Measurements from ENCODE around the gene ZNF420.

DNA sequence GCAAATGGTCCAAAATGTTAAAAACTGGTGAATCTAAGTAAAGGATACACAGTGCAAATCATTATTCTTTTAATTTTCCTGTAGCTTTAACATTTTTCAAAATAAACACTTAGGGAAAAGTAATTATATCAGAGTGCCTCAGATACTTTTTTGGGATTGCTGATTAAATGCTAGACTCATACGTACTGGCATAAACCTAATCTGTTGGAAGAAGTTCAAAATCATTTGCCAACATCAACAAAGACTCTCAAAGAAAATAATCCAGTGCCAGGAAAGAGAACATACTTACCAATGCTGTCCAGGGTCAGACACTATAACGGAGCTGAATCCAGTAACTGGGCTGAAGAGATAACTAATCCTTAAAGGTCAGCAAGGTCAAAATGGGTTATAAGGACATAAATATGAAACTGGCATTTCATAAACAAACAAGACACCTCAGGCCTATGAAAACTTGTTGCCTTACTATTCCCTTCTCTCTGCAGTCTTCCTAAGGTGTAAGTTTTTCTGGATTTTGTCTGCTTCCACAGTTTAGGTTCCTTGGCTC, 3.3 kb upstream of the ZNF420 start:
- no peak for TF ChIP-seq POLR2AphosphoS5 (IDR thresholded peaks at IDR 0.05; ENCODE audit: low read depth, low read length)
- TF ChIP-seq, protein P1, sequence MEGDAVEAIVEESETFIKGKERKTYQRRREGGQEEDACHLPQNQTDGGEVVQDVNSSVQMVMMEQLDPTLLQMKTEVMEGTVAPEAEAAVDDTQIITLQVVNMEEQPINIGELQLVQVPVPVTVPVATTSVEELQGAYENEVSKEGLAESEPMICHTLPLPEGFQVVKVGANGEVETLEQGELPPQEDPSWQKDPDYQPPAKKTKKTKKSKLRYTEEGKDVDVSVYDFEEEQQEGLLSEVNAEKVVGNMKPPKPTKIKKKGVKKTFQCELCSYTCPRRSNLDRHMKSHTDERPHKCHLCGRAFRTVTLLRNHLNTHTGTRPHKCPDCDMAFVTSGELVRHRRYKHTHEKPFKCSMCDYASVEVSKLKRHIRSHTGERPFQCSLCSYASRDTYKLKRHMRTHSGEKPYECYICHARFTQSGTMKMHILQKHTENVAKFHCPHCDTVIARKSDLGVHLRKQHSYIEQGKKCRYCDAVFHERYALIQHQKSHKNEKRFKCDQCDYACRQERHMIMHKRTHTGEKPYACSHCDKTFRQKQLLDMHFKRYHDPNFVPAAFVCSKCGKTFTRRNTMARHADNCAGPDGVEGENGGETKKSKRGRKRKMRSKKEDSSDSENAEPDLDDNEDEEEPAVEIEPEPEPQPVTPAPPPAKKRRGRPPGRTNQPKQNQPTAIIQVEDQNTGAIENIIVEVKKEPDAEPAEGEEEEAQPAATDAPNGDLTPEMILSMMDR (IDR thresholded peaks at IDR 0.05) = no peak
- no peak for TF ChIP-seq MEF2A (IDR thresholded peaks at IDR 0.05; ENCODE audit: borderline replicate concordance, low read depth)
- no peak for TF ChIP-seq RAD21 (IDR thresholded peaks at IDR 0.05; ENCODE audit: low read length)
- TF ChIP-seq GABPA (IDR thresholded peaks at IDR 0.05; ENCODE audit: low read depth) = no peak
- no peak for TF ChIP-seq FOSL2 (IDR thresholded peaks at IDR 0.05; ENCODE audit: borderline replicate concordance, low read depth)
- no peak for TF ChIP-seq TEAD4 (IDR thresholded peaks at IDR 0.05; ENCODE audit: borderline replicate concordance, insufficient read depth)
- TF ChIP-seq NFIC (IDR thresholded peaks at IDR 0.05; ENCODE audit: borderline replicate concordance) = no peak
- no peak for TF ChIP-seq RCOR1 (IDR thresholded peaks at IDR 0.05; ENCODE audit: low read length)
